Thyroid gland (tissue), 4 donors: ENCODE data around the gene VWA5B1.

ENCODE experiments used
- POLR2A ChIP-seq, 2 donors: fragments of 450-650 bp; IDR thresholded peaks; one replicate each; pipeline ENCODE4 v1.6.1; 2017; ENCODE audit warnings: antibody characterized with exemption in 2 of 2, mild to moderate bottlenecking in 2 of 2, moderate library complexity in 1 of 2
- TF ChIP-seq, protein P1 (sequence below), 6 experiments: fragments of 200-600 bp in 3 of 6; fragments of 450-650 bp in 3 of 6; sonication (generic) in 3 of 6; IDR thresholded peaks; one replicate each; pipeline ENCODE4 v1.5.1; 2016 to 2019; ENCODE audit warnings: antibody characterized with exemption in 6 of 6, mild to moderate bottlenecking in 2 of 6, inconsistent platforms in 1 of 6, moderate library complexity in 1 of 6

GRCh38 chr1:20404466-20404865 lies 113.8 kb downstream of the VWA5B1 start:
- TF ChIP-seq, protein P1, sequence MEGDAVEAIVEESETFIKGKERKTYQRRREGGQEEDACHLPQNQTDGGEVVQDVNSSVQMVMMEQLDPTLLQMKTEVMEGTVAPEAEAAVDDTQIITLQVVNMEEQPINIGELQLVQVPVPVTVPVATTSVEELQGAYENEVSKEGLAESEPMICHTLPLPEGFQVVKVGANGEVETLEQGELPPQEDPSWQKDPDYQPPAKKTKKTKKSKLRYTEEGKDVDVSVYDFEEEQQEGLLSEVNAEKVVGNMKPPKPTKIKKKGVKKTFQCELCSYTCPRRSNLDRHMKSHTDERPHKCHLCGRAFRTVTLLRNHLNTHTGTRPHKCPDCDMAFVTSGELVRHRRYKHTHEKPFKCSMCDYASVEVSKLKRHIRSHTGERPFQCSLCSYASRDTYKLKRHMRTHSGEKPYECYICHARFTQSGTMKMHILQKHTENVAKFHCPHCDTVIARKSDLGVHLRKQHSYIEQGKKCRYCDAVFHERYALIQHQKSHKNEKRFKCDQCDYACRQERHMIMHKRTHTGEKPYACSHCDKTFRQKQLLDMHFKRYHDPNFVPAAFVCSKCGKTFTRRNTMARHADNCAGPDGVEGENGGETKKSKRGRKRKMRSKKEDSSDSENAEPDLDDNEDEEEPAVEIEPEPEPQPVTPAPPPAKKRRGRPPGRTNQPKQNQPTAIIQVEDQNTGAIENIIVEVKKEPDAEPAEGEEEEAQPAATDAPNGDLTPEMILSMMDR (IDR thresholded peaks at IDR 0.05), result no peak
- no peak for TF ChIP-seq POLR2A (IDR thresholded peaks at IDR 0.05)
